ENCODE results near the gene SPTSSB. TPM values are rescaled to one million over a fixed set of nuclear protein-coding genes. Genes with fewer than 3 reads are reported as not detected.

The SPTSSB gene
- total and polyA plus RNA-seq, 9 of the 15 experiments (the other 6 are each of a cell fraction or from before 2014, with no cell fraction given) = 0.07 TPM; not detected in 8

DNA sequence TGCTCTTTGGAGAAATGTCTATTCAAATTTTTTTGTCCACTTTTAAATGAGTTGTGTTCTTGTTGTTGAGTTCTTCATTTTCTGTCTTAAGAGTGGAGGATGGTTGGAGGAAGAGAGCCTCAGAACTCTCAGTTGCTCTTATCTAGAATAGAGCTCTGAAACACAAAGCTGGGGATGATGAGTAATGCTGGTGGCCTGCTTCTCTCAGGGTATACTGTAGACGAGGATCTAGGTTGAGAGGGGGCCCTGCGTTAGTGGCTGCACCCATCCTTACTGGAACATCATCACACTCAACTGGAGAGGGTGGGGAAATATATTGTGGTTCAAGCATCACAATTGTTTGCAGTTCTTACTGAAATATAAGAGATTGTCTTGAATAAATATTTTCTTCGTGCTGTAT, 1.8 kb downstream of the SPTSSB start:
- no peak overlapping the region for H2AFZ ChIP-seq (ENCODE audit: low read depth, low read length)
- H3K9me3 ChIP-seq (replicated peaks; ENCODE audit: control insufficient read depth, insufficient read depth, low read depth, low read length) = no peaks in the 10 kb centered on the region
- ChIA-PET POLR2A (no interaction called here), CTCF (ENCODE audit: low intra/inter-chr PET ratio) (interaction anchor here (0.6 kb wide), 1 partner anchor 24 kb away, joined by 3 read pairs; no protein-coding TSS in a partner anchor)
- intact Hi-C loops (cut with micrococcal nuclease) = no loop called here
- no peak for DNase-seq (ENCODE audit: extremely low read depth in 1 of 4, low spot score in 3 of 4)
- no peak overlapping the region for H3K9ac ChIP-seq (ENCODE audit: insufficient read depth in 1 of 2, low read depth in 2 of 2, low read length in 2 of 2)
- FAIRE-seq = no peak
- peaks cover 0 to 18% of the 10 kb centered on the region in 2 experiments; a peak in 3 of 5 replicates for H3K27me3 ChIP-seq (ENCODE audit: control insufficient read depth in 2 of 2, insufficient read depth in 2 of 2, low read length in 2 of 2)
- H3K79me2 ChIP-seq (ENCODE audit: control insufficient read depth, insufficient read depth, low read length) = no peaks in the 10 kb centered on the region
- H3K4me3 ChIP-seq = no peak overlapping the region
- H4K20me1 ChIP-seq (replicated peaks; ENCODE audit: control insufficient read depth, insufficient read depth, low read length) = no peaks in the 10 kb centered on the region
- no peaks in the 10 kb centered on the region for H3K36me3 ChIP-seq (ENCODE audit: control insufficient read depth, insufficient read depth, low read length)
- H3K4me1 ChIP-seq (replicated peaks in 1 of 2; ENCODE audit: control insufficient read depth in 2 of 2, insufficient read depth in 2 of 2, low read length in 2 of 2) = peaks cover 0 to 10% of the 10 kb centered on the region in 2 experiments; a peak in 2 of 5 replicates
- no peak for ATAC-seq
- in situ Hi-C loops (cut with MboI) = no loop called here
- H3K9me1 ChIP-seq (ENCODE audit: control insufficient read depth, insufficient read depth, low read length) = no peaks in the 10 kb centered on the region
- no TSS peak for BruUV-seq (replicated peaks)
- no peak overlapping the region for H3K27ac ChIP-seq (ENCODE audit: extremely low read depth, low read depth, low read length)
- 0% methylated on average over 3 of the region's 3 CpGs for WGBS (ENCODE audit: insufficient coverage, low coverage, missing lambda C conversion rate)
- H3K4me2 ChIP-seq (ENCODE audit: insufficient read depth, low read length) = no peak overlapping the region
- TF ChIP-seq TFAM (CRISPR knock-in tag; conservative IDR thresholded peaks at IDR 0.05) = no peak
- no peak for TF ChIP-seq FOSL1 (tag; conservative IDR thresholded peaks at IDR 0.05)
- no peak for TF ChIP-seq NCOR1 (IDR thresholded peaks at IDR 0.05)
- TF ChIP-seq, protein P1, sequence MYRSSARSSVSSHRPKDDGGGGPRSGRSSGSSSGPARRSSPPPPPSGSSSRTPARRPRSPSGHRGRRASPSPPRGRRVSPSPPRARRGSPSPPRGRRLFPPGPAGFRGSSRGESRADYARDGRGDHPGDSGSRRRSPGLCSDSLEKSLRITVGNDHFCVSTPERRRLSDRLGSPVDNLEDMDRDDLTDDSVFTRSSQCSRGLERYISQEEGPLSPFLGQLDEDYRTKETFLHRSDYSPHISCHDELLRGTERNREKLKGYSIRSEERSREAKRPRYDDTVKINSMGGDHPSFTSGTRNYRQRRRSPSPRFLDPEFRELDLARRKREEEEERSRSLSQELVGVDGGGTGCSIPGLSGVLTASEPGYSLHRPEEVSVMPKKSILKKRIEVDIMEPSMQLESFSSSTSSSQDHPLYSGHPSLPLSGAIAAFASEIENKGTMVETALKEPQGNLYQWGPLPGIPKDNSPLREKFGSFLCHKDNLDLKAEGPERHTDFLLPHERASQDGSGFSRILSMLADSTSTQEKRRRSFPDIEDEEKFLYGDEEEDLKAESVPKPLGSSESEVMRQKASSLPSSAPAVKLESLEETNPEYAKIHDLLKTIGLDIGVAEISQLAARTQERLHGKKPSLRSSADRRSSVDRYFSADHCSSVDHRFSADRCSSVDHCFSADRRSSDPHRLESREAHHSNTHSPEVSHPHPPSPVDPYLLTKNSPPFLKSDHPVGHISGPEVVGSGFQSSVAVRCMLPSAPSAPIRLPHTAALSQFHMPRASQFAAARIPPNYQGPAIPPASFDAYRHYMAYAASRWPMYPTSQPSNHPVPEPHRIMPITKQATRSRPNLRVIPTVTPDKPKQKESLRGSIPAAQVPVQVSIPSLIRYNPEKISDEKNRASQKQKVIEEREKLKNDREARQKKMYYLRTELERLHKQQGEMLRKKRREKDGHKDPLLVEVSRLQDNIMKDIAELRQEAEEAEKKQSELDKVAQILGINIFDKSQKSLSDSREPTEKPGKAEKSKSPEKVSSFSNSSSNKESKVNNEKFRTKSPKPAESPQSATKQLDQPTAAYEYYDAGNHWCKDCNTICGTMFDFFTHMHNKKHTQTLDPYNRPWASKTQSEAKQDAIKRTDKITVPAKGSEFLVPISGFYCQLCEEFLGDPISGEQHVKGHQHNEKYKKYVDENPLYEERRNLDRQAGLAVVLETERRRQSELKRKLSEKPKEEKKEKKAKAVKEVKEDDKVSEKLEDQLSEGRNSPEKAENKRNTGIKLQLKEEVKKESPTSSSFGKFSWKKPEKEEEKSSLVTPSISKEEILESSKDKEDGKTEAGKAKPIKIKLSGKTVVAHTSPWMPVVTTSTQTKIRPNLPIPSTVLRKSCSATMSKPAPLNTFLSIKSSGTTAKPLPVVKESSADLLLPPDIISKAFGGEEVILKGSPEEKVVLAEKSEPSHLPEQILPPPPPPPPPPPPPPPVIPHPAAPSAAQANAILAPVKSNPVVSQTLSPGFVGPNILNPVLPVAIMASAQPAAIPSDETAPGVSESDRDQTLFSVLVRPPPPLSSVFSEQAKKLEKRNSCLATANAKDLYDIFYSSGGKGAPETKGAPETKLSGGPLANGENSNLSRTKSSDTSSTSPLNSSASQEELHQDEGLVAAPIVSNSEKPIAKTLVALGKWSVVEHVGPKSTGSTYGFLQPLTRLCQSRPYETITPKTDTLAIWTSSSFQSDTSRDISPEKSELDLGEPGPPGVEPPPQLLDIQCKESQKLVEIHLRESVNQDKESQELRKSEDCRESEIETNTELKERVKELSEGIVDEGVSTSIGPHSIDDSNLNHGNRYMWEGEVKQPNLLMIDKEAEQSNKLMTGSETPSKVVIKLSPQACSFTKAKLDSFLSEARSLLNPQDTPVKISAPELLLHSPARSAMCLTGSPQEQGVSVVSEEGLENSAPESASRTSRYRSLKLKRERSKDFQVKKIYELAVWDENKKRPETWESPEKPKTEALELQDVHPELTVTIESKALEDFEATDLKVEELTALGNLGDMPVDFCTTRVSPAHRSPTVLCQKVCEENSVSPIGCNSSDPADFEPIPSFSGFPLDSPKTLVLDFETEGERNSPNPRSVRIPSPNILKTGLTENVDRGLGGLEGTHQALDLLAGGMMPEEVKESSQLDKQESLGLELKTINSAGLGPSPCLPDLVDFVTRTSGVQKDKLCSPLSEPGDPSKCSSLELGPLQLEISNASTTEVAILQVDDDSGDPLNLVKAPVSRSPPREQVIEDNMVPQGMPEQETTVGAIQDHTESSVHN (IDR thresholded peaks at IDR 0.05; ENCODE audit: borderline replicate concordance in 1 of 2, low read depth in 1 of 2) = no peak
- no peak for TF ChIP-seq POLR3A (IDR thresholded peaks at IDR 0.05; ENCODE audit: borderline replicate concordance, extremely low read depth, insufficient read depth, insufficient read length)
- no peak for TF ChIP-seq ZNF444 (CRISPR knock-in tag; IDR thresholded peaks at IDR 0.05)
- no peak for TF ChIP-seq ZNF12 (CRISPR knock-in tag; IDR thresholded peaks at IDR 0.05)
- no peak for TF ChIP-seq LEF1 (IDR thresholded peaks at IDR 0.05)
- no peak for TF ChIP-seq BDP1 (IDR thresholded peaks at IDR 0.05; ENCODE audit: insufficient read depth, insufficient read length)
- no peak for TF ChIP-seq BRCA1 (IDR thresholded peaks at IDR 0.05)
- no peak for TF ChIP-seq BRCA1 (CRISPR knock-in tag; IDR thresholded peaks at IDR 0.05)
- TF ChIP-seq YY1 (IDR thresholded peaks at IDR 0.05; ENCODE audit: borderline replicate concordance in 1 of 3, control insufficient read depth in 1 of 3, extremely low read depth in 1 of 3, insufficient read depth in 3 of 3, insufficient read length in 1 of 3, insufficient replicate concordance in 2 of 3, low read depth in 1 of 3, low read length in 2 of 3) = no peak
- TF ChIP-seq ZC3H8 (IDR thresholded peaks at IDR 0.05) = no peak
- no peak for TF ChIP-seq TBP (optimal IDR thresholded peaks at IDR 0.05; ENCODE audit: low read depth, low read length)
